Measurements from ENCODE around the gene PSMD14.

The PSMD14 gene

GRCh38 chr2:161424891-161425727 lies 116.9 kb downstream of the PSMD14 start:
- H3K4me3 ChIP-seq (ENCODE audit: low read depth, low read length) = no peak overlapping the region
- TF ChIP-seq CTCF (IDR thresholded peaks at IDR 0.05; ENCODE audit: insufficient read depth, low read depth, low read length, missing control alignments) = no peak
- no peak for DNase-seq (ENCODE audit: low read depth)

- H3K4me3 ChIP-seq (ENCODE audit: low read depth, low read length) = no peak overlapping the region
- DNase-seq (ENCODE audit: low read depth) = no peak
- no peak for TF ChIP-seq CTCF (IDR thresholded peaks at IDR 0.05; ENCODE audit: insufficient read depth, low read depth, low read length, missing control alignments)
Observed at GRCh38 chr2:161425728-161426454, 117.7 kb downstream of the PSMD14 start.

- peak; percentile 6 for TF ChIP-seq CTCF (IDR thresholded peaks at IDR 0.05; ENCODE audit: insufficient read depth, low read depth, low read length, missing control alignments)
- H3K4me3 ChIP-seq (ENCODE audit: low read depth, low read length) = no peak overlapping the region
- DNase-seq (ENCODE audit: low read depth) = no peak
Observed at GRCh38 chr2:161426455-161426921, 118.3 kb downstream of the PSMD14 start.

- no peak for DNase-seq (ENCODE audit: low read depth)
- no peak for TF ChIP-seq CTCF (IDR thresholded peaks at IDR 0.05; ENCODE audit: insufficient read depth, low read depth, low read length, missing control alignments)
- H3K4me3 ChIP-seq (ENCODE audit: low read depth, low read length) = no peak overlapping the region
Observed at GRCh38 chr2:161426922-161427663, 118.9 kb downstream of the PSMD14 start.

- H3K4me3 ChIP-seq (ENCODE audit: low read depth, low read length) = no peak overlapping the region
- no peak for DNase-seq (ENCODE audit: low read depth)
- no peak for TF ChIP-seq CTCF (IDR thresholded peaks at IDR 0.05; ENCODE audit: insufficient read depth, low read depth, low read length, missing control alignments)
Observed at GRCh38 chr2:161427664-161428587, 119.7 kb downstream of the PSMD14 start.

GRCh38 chr2:161430386-161430785 lies 122.2 kb downstream of the PSMD14 start:
- H3K4me3 ChIP-seq (ENCODE audit: low read depth, low read length) = no peak overlapping the region
- no peak for DNase-seq (ENCODE audit: low read depth)
- no peak for TF ChIP-seq CTCF (IDR thresholded peaks at IDR 0.05; ENCODE audit: insufficient read depth, low read depth, low read length, missing control alignments)

Data from GM12865 (cell line).